CD4-positive, alpha-beta T cell (primary cell): ENCODE data around the gene FHOD3. TPM values are rescaled to one million over a fixed set of nuclear protein-coding genes. Genes with fewer than 3 reads are reported as not detected.

ENCODE experiments used
- ATAC-seq: fragments of 200-7000 bp; cut with Tn5 transposase; one replicate; pipeline ENCODE4 v1.10.0; 2022; ENCODE audit warnings: mild to moderate bottlenecking; ENCODE audit not compliant: poor library complexity
- CTCF ChIA-PET: fragments of 350-600 bp; sonication (Branson Sonifier 250); formaldehyde crosslinking; loops from one replicate; lab custom pipeline; 2021; ENCODE audit warnings: antibody characterized with exemption, inconsistent platforms; lab: Charles Lee
- POLR2A ChIA-PET: fragments of 350-600 bp; sonication (Branson Sonifier 250); formaldehyde crosslinking; loops from one replicate; lab custom pipeline; 2021; ENCODE audit warnings: antibody characterized with exemption, inconsistent platforms; lab: Charles Lee
- DNase-seq, 14 experiments: peaks; one replicate each; pipeline ENCODE4 v3.0.0-alpha.2; 2013 to 2020; ENCODE audit warnings: mixed read lengths in 2 of 14
- H3K27ac ChIP-seq, 2 donors: one replicate each; pipeline versions ENCODE4 v1.5.1 to v1.7.0; 2013; ENCODE audit warnings: low read length in 2 of 2, low read depth in 1 of 2, mild to moderate bottlenecking in 1 of 2
- H3K27me3 ChIP-seq, 2 experiments: 1 replicate in 1 of 2; 2 replicates in 1 of 2; pipeline versions ENCODE4 v1.6.1 to v1.7.0; 2013; ENCODE audit warnings: low read length in 2 of 2, control low read depth in 1 of 2, mild to moderate bottlenecking in 1 of 2, moderate library complexity in 1 of 2; ENCODE audit not compliant: insufficient read depth in 2 of 2, control insufficient read depth in 1 of 2
- H3K36me3 ChIP-seq: one replicate; pipeline ENCODE4 v1.6.1; 2013; ENCODE audit warnings: low read length, control low read depth; ENCODE audit not compliant: insufficient read depth
- H3K4me1 ChIP-seq: one replicate; pipeline ENCODE4 v1.6.1; 2013; ENCODE audit warnings: low read length, control low read depth; ENCODE audit not compliant: insufficient read depth
- H3K4me3 ChIP-seq: one replicate; pipeline ENCODE4 v1.5.1; 2013; ENCODE audit warnings: mild to moderate bottlenecking, low read length, moderate library complexity
- H3K9me3 ChIP-seq, 2 experiments: 1 replicate in 1 of 2; 2 replicates in 1 of 2; pipeline versions ENCODE4 v1.6.1 to v1.7.0; 2013; ENCODE audit warnings: low read length in 2 of 2, mild to moderate bottlenecking in 2 of 2, control low read depth in 1 of 2, moderate library complexity in 1 of 2; ENCODE audit not compliant: control insufficient read depth in 1 of 2, insufficient read depth in 1 of 2
- H3K27ac Mint-ChIP-seq: one replicate; pipeline ENCODE4 v1.8.0; 2020; ENCODE audit warnings: mixed read lengths
- H3K27me3 Mint-ChIP-seq: one replicate; pipeline ENCODE4 v1.8.0; 2021; ENCODE audit warnings: mixed read lengths
- H3K36me3 Mint-ChIP-seq: one replicate; pipeline ENCODE4 v1.8.0; 2021; ENCODE audit warnings: low read depth, mixed read lengths
- H3K4me1 Mint-ChIP-seq: one replicate; pipeline ENCODE4 v1.8.0; 2021; ENCODE audit warnings: low read depth, mixed read lengths
- H3K4me3 Mint-ChIP-seq: one replicate; pipeline ENCODE4 v1.8.0; 2020; ENCODE audit warnings: mild to moderate bottlenecking, mixed read lengths
- H3K9me3 Mint-ChIP-seq: one replicate; pipeline ENCODE4 v1.8.0; 2020; ENCODE audit warnings: mixed read lengths
- intact Hi-C, 2 experiments: fragments of 100-400 bp; cut with DNase I in 1 of 2; cut with micrococcal nuclease in 1 of 2; formaldehyde crosslinking; loops; one replicate each; pipeline versions ENCODE4 v1.15.1 to v1.9.0; 2023 to 2025; cut with DNase I, micrococcal nuclease
- total RNA-seq, 174 experiments: library from RNA in 2 of 174; stranded (reverse) in 2 of 174; gene quantifications; one replicate each; pipeline ENCODE4 v1.2.3 and lab custom pipeline; 2021 to 2026
- TF ChIP-seq, protein P1 (sequence below): fragments of 200-600 bp; IDR thresholded peaks from one replicate; pipeline ENCODE4 v1.8.0; 2022; ENCODE audit warnings: antibody characterized with exemption, mild to moderate bottlenecking

Gene FHOD3
- total RNA-seq, 2 experiments from 2014 or later: not detected

DNA sequence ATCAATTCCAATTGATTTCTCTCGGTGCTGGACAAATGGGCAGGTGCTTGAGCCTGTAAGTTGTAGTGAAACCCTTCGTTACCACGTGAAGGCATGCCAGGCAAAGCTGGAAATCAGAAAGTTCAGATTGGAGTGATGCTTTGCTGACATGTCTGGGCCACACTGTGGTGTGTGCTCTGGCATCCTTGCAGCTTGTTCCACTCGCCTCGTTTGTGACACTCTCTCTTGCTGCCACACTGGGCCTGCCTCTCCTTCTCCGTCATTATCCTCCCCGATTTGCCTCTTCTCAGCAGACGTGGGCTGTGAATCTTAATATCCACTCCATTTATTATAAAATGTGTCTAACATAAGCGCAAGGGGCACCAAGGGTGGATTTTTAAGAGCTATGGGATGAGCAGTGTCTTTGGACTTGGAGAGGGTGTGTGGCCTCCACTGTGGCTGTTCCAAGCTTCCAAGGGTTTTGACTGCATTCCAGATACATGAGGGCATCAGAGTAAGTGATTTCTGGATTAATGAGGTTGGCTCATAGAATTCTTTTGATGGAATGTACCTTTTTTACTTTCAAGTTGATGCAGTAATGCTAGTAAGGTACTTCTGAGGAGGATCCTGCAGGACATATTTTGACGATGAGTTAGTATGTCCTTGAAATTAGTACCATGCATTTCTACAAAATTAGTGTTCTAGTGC is 292.5 kb downstream of the FHOD3 start:
- CTCF ChIA-PET: no interaction called here

DNA sequence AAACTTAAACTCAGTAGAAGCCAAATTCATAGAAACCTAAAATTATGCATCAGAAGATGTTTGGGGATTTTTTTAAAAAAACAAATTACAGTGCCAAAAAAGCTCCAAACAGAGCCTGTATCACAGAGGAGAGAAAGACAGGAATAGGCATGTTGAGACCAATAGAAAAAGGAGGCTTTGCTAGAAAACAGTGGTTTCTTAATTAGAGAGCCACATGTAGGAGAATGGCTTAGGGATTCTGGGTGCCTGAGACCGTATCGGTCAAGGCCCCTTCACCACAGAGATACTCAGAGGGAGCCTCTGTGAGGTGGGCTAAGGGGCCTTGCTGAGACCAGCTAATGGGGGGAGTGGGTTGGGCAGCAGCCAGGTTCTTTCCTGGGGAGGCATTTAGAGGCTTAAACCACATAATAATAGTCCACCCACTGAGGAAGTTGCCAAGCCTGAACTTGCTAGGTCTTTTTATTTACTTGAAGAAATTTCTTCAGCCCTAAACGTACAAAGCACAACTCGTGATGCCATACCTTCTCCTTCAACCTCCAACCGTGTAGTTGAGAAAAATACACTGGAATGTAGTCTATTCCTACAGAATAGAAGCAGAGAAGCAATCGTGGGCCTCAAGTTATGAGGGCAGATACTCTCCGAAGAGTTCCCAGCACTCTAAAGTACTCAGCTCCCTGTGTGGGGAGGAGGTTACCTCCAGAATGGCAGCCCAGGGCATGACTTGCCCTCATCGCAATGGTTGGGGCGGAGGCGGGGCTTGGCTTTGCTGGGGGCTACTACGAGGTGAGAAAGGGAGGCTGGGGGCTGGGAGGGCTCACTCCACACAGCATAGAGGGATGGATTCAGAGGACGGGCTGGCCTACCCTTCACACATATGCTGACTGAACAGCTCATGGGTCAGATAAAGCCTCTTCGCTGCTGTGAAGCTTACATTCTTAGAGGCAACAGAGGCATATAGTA is 293.4 kb downstream of the FHOD3 start:
- no peaks in the 10 kb centered on the region for H3K36me3 ChIP-seq
- H3K4me3 ChIP-seq: no peak overlapping the region
- H3K27ac Mint-ChIP-seq: no peak overlapping the region
- DNase-seq (no peak), ATAC-seq (no peak)
- H3K36me3 Mint-ChIP-seq: no peaks in the 10 kb centered on the region
- no peaks in the 10 kb centered on the region for H3K9me3 Mint-ChIP-seq
- H3K4me1 ChIP-seq: no peaks in the 10 kb centered on the region
- POLR2A ChIA-PET: no interaction called here
- H3K27ac ChIP-seq: no peak overlapping the region
- CTCF ChIA-PET: no interaction called here
- TF ChIP-seq, protein P1, sequence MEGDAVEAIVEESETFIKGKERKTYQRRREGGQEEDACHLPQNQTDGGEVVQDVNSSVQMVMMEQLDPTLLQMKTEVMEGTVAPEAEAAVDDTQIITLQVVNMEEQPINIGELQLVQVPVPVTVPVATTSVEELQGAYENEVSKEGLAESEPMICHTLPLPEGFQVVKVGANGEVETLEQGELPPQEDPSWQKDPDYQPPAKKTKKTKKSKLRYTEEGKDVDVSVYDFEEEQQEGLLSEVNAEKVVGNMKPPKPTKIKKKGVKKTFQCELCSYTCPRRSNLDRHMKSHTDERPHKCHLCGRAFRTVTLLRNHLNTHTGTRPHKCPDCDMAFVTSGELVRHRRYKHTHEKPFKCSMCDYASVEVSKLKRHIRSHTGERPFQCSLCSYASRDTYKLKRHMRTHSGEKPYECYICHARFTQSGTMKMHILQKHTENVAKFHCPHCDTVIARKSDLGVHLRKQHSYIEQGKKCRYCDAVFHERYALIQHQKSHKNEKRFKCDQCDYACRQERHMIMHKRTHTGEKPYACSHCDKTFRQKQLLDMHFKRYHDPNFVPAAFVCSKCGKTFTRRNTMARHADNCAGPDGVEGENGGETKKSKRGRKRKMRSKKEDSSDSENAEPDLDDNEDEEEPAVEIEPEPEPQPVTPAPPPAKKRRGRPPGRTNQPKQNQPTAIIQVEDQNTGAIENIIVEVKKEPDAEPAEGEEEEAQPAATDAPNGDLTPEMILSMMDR: no peak
- H3K4me3 Mint-ChIP-seq: no peak overlapping the region
- intact Hi-C loops: no loop called here
- no peaks in the 10 kb centered on the region for H3K9me3 ChIP-seq
- H3K4me1 Mint-ChIP-seq: no peaks in the 10 kb centered on the region
- no peaks in the 10 kb centered on the region for H3K27me3 ChIP-seq
- no peaks in the 10 kb centered on the region for H3K27me3 Mint-ChIP-seq

More for the DNA sequence above, 292.5 kb downstream of the FHOD3 start:
- intact Hi-C loops: no loop called here
- Histone ChIP-seq H3K4me1 (no peaks in the 10 kb centered on the region), H3K27me3 (no peaks in the 10 kb centered on the region), H3K36me3 (no peaks in the 10 kb centered on the region), H3K9me3 (no peaks in the 10 kb centered on the region), H3K4me3 (no peak overlapping the region), H3K27ac (no peak overlapping the region)
- Mint-ChIP-seq H3K27ac (no peak overlapping the region), H3K9me3 (no peaks in the 10 kb centered on the region), H3K27me3 (no peaks in the 10 kb centered on the region), H3K36me3 (no peaks in the 10 kb centered on the region), H3K4me1 (no peaks in the 10 kb centered on the region), H3K4me3 (no peak overlapping the region)
- ATAC-seq: no peak
- no peak for DNase-seq
- POLR2A ChIA-PET: no interaction called here
- TF ChIP-seq, protein P1: no peak

DNA sequence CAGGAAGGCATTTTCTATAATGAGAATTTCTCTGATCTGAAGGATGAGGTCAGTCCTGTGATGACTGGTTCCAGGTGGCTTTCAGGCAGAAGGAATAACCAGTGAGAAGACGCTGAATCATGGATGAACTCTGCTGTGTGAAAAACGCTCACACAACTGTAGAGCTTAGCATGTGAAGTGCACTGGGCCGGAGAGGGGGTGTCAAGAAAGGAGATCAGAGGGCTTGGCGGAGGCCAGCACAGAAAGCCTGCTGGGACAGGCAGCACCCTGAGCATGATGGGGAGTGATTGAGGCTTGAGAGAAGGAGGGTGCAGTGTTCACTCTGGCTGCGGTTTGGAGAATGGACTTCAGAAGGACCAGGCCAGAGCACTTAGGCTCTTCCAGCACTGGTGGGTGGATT is 294.8 kb downstream of the FHOD3 start:
- Mint-ChIP-seq H3K4me1 (no peaks in the 10 kb centered on the region), H3K27me3 (no peaks in the 10 kb centered on the region), H3K36me3 (no peaks in the 10 kb centered on the region), H3K27ac (no peak overlapping the region), H3K9me3 (no peaks in the 10 kb centered on the region), H3K4me3 (no peak overlapping the region)
- no peak for ATAC-seq
- H3K4me1 ChIP-seq: no peaks in the 10 kb centered on the region
- intact Hi-C loops: no loop called here
- no peak for DNase-seq
- H3K4me3 ChIP-seq: no peak overlapping the region
- no peak overlapping the region for H3K27ac ChIP-seq
- ChIA-PET CTCF (no interaction called here), POLR2A (no interaction called here)
- no peaks in the 10 kb centered on the region for H3K9me3 ChIP-seq
- no peaks in the 10 kb centered on the region for H3K27me3 ChIP-seq
- TF ChIP-seq, protein P1: no peak
- H3K36me3 ChIP-seq: no peaks in the 10 kb centered on the region
